BE2C (cell line): Measurements from ENCODE around the gene GPR62.

Experiments used
- DNase-seq: peaks from one replicate; pipeline ENCODE4 v3.0.0-alpha.2; 2020
- H3K27me3 ChIP-seq: fragments of 250-450 bp; sonication (Bioruptor Pico); 2 replicates; pipeline ENCODE4 v1.5.1; 2020; ENCODE audit warnings: mild to moderate bottlenecking
- H3K36me3 ChIP-seq: fragments of 250-450 bp; sonication (Bioruptor Pico); 2 replicates; pipeline ENCODE4 v1.5.1; 2020; ENCODE audit warnings: mild to moderate bottlenecking
- H3K4me1 ChIP-seq: fragments of 250-450 bp; sonication (Bioruptor Pico); 2 replicates; pipeline ENCODE4 v1.5.1; 2020
- H3K4me3 ChIP-seq: 2 replicates; pipeline ENCODE4 v1.5.1; 2011; ENCODE audit warnings: low read depth, low read length
- H3K9me3 ChIP-seq: fragments of 250-450 bp; sonication (Bioruptor Pico); 2 replicates; pipeline ENCODE4 v1.5.1; 2020
- TF ChIP-seq, protein P1 (sequence below): IDR thresholded peaks from 2 replicates; pipeline ENCODE4 v1.5.1; 2012; ENCODE audit warnings: mild to moderate bottlenecking, low read depth, low read length

The GPR62 gene

DNA sequence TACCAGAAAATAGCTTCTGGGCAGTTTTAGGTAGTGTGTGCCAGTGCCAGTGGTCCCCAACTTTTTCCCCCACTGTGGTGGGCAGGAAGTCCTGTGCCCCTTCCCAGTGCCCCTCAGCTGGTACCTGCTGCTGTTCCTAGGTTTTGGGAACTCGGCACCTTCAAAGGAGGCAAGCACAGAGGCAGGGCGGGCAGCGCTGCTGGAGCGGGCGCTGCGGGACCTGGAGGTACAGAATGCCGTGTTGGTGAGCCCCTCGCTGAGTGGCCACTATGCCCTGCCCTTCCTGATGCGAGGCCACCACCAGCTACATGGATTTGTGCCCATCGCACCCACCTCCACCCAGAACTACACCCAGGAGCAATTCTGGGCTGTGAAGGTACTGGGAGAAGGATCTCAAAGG is 25.1 kb downstream of the GPR62 start:
- TF ChIP-seq, protein P1, sequence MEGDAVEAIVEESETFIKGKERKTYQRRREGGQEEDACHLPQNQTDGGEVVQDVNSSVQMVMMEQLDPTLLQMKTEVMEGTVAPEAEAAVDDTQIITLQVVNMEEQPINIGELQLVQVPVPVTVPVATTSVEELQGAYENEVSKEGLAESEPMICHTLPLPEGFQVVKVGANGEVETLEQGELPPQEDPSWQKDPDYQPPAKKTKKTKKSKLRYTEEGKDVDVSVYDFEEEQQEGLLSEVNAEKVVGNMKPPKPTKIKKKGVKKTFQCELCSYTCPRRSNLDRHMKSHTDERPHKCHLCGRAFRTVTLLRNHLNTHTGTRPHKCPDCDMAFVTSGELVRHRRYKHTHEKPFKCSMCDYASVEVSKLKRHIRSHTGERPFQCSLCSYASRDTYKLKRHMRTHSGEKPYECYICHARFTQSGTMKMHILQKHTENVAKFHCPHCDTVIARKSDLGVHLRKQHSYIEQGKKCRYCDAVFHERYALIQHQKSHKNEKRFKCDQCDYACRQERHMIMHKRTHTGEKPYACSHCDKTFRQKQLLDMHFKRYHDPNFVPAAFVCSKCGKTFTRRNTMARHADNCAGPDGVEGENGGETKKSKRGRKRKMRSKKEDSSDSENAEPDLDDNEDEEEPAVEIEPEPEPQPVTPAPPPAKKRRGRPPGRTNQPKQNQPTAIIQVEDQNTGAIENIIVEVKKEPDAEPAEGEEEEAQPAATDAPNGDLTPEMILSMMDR, result no peak
- H3K27me3 ChIP-seq, result no peaks in the 10 kb centered on the region
- no peak for DNase-seq
- no peaks in the 10 kb centered on the region for H3K9me3 ChIP-seq
- H3K4me1 ChIP-seq, result no peaks in the 10 kb centered on the region; the same call in 1 of the 2 replicates
- no peaks in the 10 kb centered on the region for H3K36me3 ChIP-seq
- H3K4me3 ChIP-seq, result no peak overlapping the region

DNA sequence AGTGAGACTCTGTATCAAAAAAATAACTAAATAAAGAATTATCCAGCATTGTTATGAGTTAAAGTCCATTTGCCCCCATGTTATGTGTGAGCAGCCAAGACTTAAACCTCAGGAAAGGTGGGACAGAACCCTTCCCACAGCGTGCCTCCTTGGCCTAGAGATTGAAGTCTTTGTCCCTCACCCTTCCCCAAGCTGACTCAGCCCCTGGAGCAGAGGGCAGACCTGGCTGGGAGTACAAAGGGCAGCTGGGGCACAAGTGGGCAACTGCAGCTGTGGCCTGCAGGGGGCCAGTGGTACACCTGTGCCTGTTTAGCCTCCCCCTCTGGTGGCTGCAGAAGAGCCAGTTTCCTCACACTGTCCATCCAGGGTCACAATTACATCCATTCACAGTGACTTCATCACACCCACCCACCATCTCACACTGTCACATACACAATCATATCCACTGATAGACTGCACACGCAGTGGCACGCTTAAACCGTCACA is 27.2 kb downstream of the GPR62 start:
- Histone ChIP-seq H3K4me1 (no peaks in the 10 kb centered on the region), H3K4me3 (peak overlapping the region; percentile 59), H3K36me3 (no peaks in the 10 kb centered on the region), H3K27me3 (no peaks in the 10 kb centered on the region), H3K9me3 (no peaks in the 10 kb centered on the region)
- TF ChIP-seq, protein P1, result peak; percentile 60
- peak; percentile 40 for DNase-seq

DNA sequence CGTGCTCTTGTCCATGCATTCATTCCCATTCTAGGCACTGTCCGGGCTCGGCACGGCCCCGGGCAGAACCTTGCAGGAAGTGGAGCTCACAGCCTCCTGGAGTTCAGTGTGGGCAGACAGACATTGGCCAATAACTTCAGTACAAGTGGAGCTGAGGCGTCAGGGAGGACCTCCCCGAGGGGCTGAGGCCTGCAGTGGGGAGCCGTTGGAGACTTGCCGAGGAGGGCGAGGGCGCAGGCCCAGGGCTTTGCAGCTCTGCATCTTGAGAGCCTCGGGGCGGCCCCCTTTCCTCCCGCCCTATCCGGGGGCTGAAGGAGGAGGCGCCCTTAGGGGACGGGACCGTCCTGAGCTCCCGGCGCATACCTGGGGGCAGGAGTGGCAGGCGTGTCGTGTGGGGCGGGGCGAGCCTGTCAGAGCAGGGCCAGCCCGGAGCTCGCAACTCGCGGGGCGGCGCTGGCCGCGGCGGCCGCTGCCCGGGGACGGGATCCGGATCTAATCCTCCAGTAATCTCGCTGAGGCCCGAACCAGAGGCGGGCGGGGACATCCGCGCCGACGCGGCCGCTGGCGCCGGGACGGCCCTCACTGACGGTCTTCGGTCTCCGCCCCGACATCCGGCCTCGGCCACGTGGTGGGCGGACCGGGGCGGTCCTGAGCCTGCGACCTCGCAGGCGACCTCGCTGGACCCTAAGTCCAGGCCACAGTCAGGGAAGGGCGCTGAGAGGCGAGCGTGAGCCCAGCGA is 27.8 kb downstream of the GPR62 start, which contains the start of gene ACY1:
Gene ACY1, plus strand, starts transcription at position 698 of the 740 bp plus-strand sequence. CDS start 530 bp downstream, outside the sequence.
- Histone ChIP-seq H3K36me3 (no peaks in the 10 kb centered on the region), H3K27me3 (no peaks in the 10 kb centered on the region), H3K4me1 (no peaks in the 10 kb centered on the region), H3K4me3 (peak within 1 kb of the TSS; percentile 59), H3K9me3 (no peaks in the 10 kb centered on the region)
- peak; percentile 70 for DNase-seq
- TF ChIP-seq, protein P1, result no peak

DNA sequence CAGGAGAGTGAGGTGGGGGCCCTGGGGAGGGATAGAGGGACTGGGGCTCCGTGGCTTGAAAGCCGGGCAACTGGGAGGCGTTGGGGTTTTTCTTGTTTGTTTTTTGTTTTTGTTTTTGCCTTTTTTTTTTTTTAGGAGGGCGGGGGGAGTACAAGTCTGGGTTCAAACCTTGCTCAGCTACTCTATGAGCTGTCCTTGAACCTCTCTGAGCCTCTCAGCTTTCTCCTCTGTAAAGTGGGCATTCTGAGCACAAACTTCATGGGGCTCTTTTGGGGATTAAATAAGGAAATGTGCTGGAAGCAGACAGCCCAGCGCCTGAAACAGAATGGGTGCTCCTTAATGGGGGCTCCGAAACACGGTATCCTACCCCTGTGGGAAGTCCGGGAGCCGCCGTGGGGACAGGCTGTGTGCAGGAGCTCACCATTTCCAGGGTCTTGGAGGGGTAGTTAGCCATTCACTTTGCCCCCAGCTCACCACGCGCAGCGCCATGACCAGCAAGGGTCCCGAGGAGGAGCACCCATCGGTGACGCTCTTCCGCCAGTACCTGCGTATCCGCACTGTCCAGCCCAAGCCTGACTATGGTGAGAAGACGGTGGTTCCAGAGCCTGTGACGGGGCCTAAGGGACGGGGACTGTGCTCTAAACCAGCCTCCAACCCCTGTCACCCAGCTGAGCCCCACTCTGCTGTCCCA is 28.5 kb downstream of the GPR62 start:
- Histone ChIP-seq H3K9me3 (no peaks in the 10 kb centered on the region), H3K4me1 (no peaks in the 10 kb centered on the region), H3K36me3 (no peaks in the 10 kb centered on the region), H3K27me3 (no peaks in the 10 kb centered on the region), H3K4me3 (peak overlapping the region; percentile 59)
- TF ChIP-seq, protein P1, result no peak
- no peak for DNase-seq

DNA sequence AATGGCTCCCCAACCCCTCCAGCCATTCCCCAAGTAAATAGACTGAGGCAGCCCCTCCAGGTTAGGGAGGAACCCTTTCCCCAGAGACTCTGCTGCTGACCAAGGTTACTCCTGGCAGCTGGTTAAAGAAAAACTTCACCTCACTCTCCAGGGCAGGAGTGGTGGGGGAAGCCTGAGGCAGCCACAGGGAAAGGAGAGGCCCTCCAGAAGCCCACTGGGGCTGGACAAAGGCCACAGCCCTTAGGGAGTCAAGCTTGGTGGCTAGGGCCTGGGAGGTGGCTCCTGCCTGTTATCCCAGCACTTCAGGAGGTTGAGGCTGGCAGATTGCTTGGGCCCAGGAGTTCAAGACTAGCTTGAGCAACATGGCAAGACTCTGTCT is 29.1 kb downstream of the GPR62 start:
- no peak for DNase-seq
- no peaks in the 10 kb centered on the region for H3K36me3 ChIP-seq
- H3K4me3 ChIP-seq, result no peak overlapping the region
- H3K27me3 ChIP-seq, result no peaks in the 10 kb centered on the region
- TF ChIP-seq, protein P1, result no peak
- no peaks in the 10 kb centered on the region for H3K9me3 ChIP-seq
- no peaks in the 10 kb centered on the region for H3K4me1 ChIP-seq

DNA sequence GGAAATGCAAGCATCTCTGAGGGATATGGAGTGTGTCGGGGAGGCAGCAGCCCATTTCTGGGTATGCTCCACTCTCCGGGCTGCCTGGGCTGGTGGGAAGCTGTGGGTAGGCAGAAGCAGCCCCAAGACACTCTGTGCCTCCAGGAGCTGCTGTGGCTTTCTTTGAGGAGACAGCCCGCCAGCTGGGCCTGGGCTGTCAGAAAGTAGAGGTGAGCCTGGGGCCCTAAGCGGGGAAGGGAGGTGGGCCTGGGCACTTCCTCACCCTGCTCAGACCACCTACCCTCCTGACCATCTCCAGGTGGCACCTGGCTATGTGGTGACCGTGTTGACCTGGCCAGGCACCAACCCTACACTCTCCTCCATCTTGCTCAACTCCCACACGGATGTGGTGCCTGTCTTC is 29.9 kb downstream of the GPR62 start:
- Histone ChIP-seq H3K4me1 (no peaks in the 10 kb centered on the region), H3K4me3 (no peak overlapping the region), H3K27me3 (no peaks in the 10 kb centered on the region), H3K36me3 (no peaks in the 10 kb centered on the region), H3K9me3 (no peaks in the 10 kb centered on the region)
- no peak for DNase-seq
- TF ChIP-seq, protein P1, result no peak
